HL-60 (cell line): ENCODE data around the gene LBR.

Experiments
- CTCF ChIP-seq: IDR thresholded peaks from one replicate; pipeline ENCODE4 v1.5.1; 2011; ENCODE audit warnings: low read length, control low read depth, inconsistent platforms; ENCODE audit not compliant: insufficient read depth
- POLR2AphosphoS5 ChIP-seq: IDR thresholded peaks from 2 replicates; pipeline ENCODE4 v1.6.1; 2012; ENCODE audit warnings: low read depth
- SPI1 ChIP-seq: IDR thresholded peaks from 2 replicates; pipeline ENCODE4 v1.6.1; 2012; ENCODE audit warnings: low read depth, mild to moderate bottlenecking, borderline replicate concordance

GRCh38 chr1:225410036-225410435 lies 17.8 kb downstream of the LBR start:
- TF ChIP-seq CTCF = no peak
- TF ChIP-seq SPI1 = no peak
- TF ChIP-seq POLR2AphosphoS5 = no peak
